HepG2 (cell line): Measurements from ENCODE around the gene KRTAP5-11. TPM values are rescaled to one million over a fixed set of nuclear protein-coding genes. Genes with fewer than 3 reads are reported as not detected.
A peak's percentile ranks its signal among the peaks of the same experiment; 100 is the strongest.
"Not testable (repeated sequence)": the region's sequence is repeated elsewhere in the genome, so short reads cannot be mapped to it uniquely, and the experiment has no call there.

Experiments used
- CREM ChIP-seq, 2 experiments: sonication (generic) in 1 of 2; formaldehyde crosslinking in 1 of 2; IDR thresholded peaks; 2 replicates each; pipeline versions ENCODE4 v1.4.0 to v1.6.1; 2016 to 2020; ENCODE audit warnings: antibody characterized with exemption in 1 of 2, mild to moderate bottlenecking in 1 of 2, missing genetic modification reagents in 1 of 2
- ELF3 ChIP-seq: IDR thresholded peaks from 2 replicates; pipeline ENCODE4 v1.6.1; 2016; ENCODE audit warnings: missing genetic modification reagents, missing compliant biosample characterization
- ERF ChIP-seq: IDR thresholded peaks from 2 replicates; pipeline ENCODE4 v1.6.1; 2018; ENCODE audit warnings: missing biosample characterization, missing genetic modification reagents
- FOXO1 ChIP-seq: sonication (generic); formaldehyde crosslinking; IDR thresholded peaks from 2 replicates; pipeline ENCODE4 v1.4.0; 2020; ENCODE audit warnings: missing genetic modification reagents
- HNF4A ChIP-seq: sonication (generic); formaldehyde crosslinking; IDR thresholded peaks from 2 replicates; pipeline ENCODE4 v1.4.0; 2020; ENCODE audit warnings: missing genetic modification reagents
- KDM6A ChIP-seq: IDR thresholded peaks from 2 replicates; pipeline ENCODE4 v1.6.1; 2016; ENCODE audit warnings: low read depth
- MYC ChIP-seq: sonication (generic); formaldehyde crosslinking; IDR thresholded peaks from 2 replicates; pipeline ENCODE4 v1.9.0; 2021; ENCODE audit warnings: missing genetic modification reagents, borderline replicate concordance
- MYPOP ChIP-seq: sonication (generic); formaldehyde crosslinking; IDR thresholded peaks from 2 replicates; pipeline ENCODE4 v1.8.1; 2023; ENCODE audit warnings: mild to moderate bottlenecking, moderate library complexity, missing genetic modification reagents
- ONECUT2 ChIP-seq: sonication (generic); formaldehyde crosslinking; IDR thresholded peaks from 2 replicates; pipeline ENCODE4 v1.4.0; 2020; ENCODE audit warnings: missing genetic modification reagents
- POLR2AphosphoS5 ChIP-seq: IDR thresholded peaks from 2 replicates; pipeline ENCODE4 v1.6.1; 2012; ENCODE audit warnings: low read depth, low read length
- POLR2G ChIP-seq: fragments of 200-400 bp; formaldehyde crosslinking; IDR thresholded peaks from 2 replicates; pipeline ENCODE4 v1.6.1; 2018; ENCODE audit warnings: mild to moderate bottlenecking, low read depth, low read length, moderate library complexity
- RXRA ChIP-seq: sonication (generic); formaldehyde crosslinking; IDR thresholded peaks from 2 replicates; pipeline ENCODE4 v1.5.1; 2020; ENCODE audit warnings: missing genetic modification reagents
- SIX1 ChIP-seq: sonication (generic); formaldehyde crosslinking; IDR thresholded peaks from 2 replicates; pipeline ENCODE4 v1.4.0; 2020; ENCODE audit warnings: missing genetic modification reagents, borderline replicate concordance
- SOX5 ChIP-seq: IDR thresholded peaks from 2 replicates; pipeline ENCODE4 v1.6.1; 2016; ENCODE audit warnings: borderline replicate concordance
- ZBTB20 ChIP-seq: sonication (generic); formaldehyde crosslinking; IDR thresholded peaks from 2 replicates; pipeline ENCODE4 v1.8.1; 2023; ENCODE audit warnings: missing genetic modification reagents, low read depth, mild to moderate bottlenecking, borderline replicate concordance
- ZFP91 ChIP-seq: sonication (generic); formaldehyde crosslinking; IDR thresholded peaks from 2 replicates; pipeline ENCODE4 v1.9.0; 2022; ENCODE audit warnings: missing genetic modification reagents, mild to moderate bottlenecking, borderline replicate concordance
- ZFY ChIP-seq: sonication (generic); formaldehyde crosslinking; IDR thresholded peaks from 2 replicates; pipeline ENCODE4 v1.4.0; 2020; ENCODE audit warnings: missing genetic modification reagents
- ZMYM3 ChIP-seq: sonication (generic); formaldehyde crosslinking; IDR thresholded peaks from 2 replicates; pipeline ENCODE4 v1.5.1; 2020; ENCODE audit warnings: mild to moderate bottlenecking, missing genetic modification reagents
- ZNF160 ChIP-seq: sonication (generic); formaldehyde crosslinking; IDR thresholded peaks from 2 replicates; pipeline ENCODE4 v1.8.0; 2022; ENCODE audit warnings: mild to moderate bottlenecking, inconsistent platforms, missing genetic modification reagents
- ZNF292 ChIP-seq: sonication (generic); formaldehyde crosslinking; IDR thresholded peaks from 2 replicates; pipeline ENCODE4 v1.8.1; 2022; ENCODE audit warnings: mild to moderate bottlenecking, low read depth, missing genetic modification reagents, borderline replicate concordance
- ZNF350 ChIP-seq: sonication (generic); formaldehyde crosslinking; IDR thresholded peaks from 2 replicates; pipeline ENCODE4 v1.4.0; 2020; ENCODE audit warnings: mild to moderate bottlenecking, low read depth, missing genetic modification reagents, borderline replicate concordance
- ZNF451 ChIP-seq: sonication (generic); formaldehyde crosslinking; IDR thresholded peaks from 2 replicates; pipeline ENCODE4 v1.5.0; 2020; ENCODE audit warnings: mild to moderate bottlenecking, missing genetic modification reagents
- ZNF501 ChIP-seq: sonication (generic); formaldehyde crosslinking; IDR thresholded peaks from 2 replicates; pipeline ENCODE4 v1.5.1; 2020; ENCODE audit warnings: mild to moderate bottlenecking, moderate library complexity, missing genetic modification reagents
- ZNF761 ChIP-seq: sonication (generic); formaldehyde crosslinking; conservative IDR thresholded peaks from 2 replicates; pipeline ENCODE4 v1.4.0; 2020; ENCODE audit warnings: mild to moderate bottlenecking, missing genetic modification reagents
- ZNF800 ChIP-seq: sonication (generic); formaldehyde crosslinking; IDR thresholded peaks from 2 replicates; pipeline ENCODE4 v1.4.0; 2020; ENCODE audit warnings: missing genetic modification reagents
- polyA plus RNA-seq, 8 experiments: library from polyadenylated mRNA; depleted of rRNA in 3 of 8; stranded (reverse) in 7 of 8; unstranded in 1 of 8; fragments of >200 nt; fragmentation: Illumina TruSeq in 4 of 8; extraction: Trizol in 4 of 8; gene quantifications; 2 replicates each; pipeline versions ENCODE4 v1.2.1 to v1.2.3, GENCODE V29; 2011 to 2016; ENCODE audit warnings: low read depth in 4 of 8, missing spikeins in 1 of 8, mixed read lengths in 1 of 8; ENCODE audit not compliant: insufficient read depth in 1 of 8
- total RNA-seq, 5 experiments: library from RNA; depleted of rRNA; stranded (reverse); fragments of >200 nt; fragmentation: Illumina TruSeq; extraction: Trizol; gene quantifications; 2 replicates each; pipeline ENCODE4 v1.2.3, GENCODE V29; 2016; ENCODE audit warnings: low read depth in 1 of 5

Gene KRTAP5-11
- total and polyA plus RNA-seq, 2 of the 13 experiments (the other 11 are each of a cell fraction or from before 2014, with no cell fraction given), result not detected

- TF ChIP-seq POLR2AphosphoS5, result 0 out of 2 replicates have a peak, but pooled peaks have one; percentile 9
- TF ChIP-seq KDM6A (CRISPR knock-in tag), result peak; percentile 26; the same call in 1 of the 2 replicates
- peak; percentile 84; the same call in 1 of the 2 replicates for TF ChIP-seq ZBTB20 (CRISPR knock-in tag)
- TF ChIP-seq ZFP91 (CRISPR knock-in tag), result peak; percentile 34; the same call in 1 of the 2 replicates
- peak; percentile 47 for TF ChIP-seq ZNF800 (CRISPR knock-in tag)
- peak; percentile 62; the same call in 1 of the 2 replicates for TF ChIP-seq MYC (CRISPR knock-in tag)
- TF ChIP-seq ZNF761, result 0 out of 2 replicates have a peak, but pooled peaks have one; percentile 28
- peak; percentile 66 for TF ChIP-seq ONECUT2 (CRISPR knock-in tag)
- peak; percentile 49 for TF ChIP-seq HNF4A
- TF ChIP-seq POLR2G, result peak; percentile 56
- 0 out of 2 replicates have a peak, but pooled peaks have one; percentile 36 for TF ChIP-seq MYPOP (CRISPR knock-in tag)
- TF ChIP-seq ERF (CRISPR knock-in tag), result peak; percentile 27; the same call in 1 of the 2 replicates
- peak; percentile 80; the same call in 1 of the 2 replicates for TF ChIP-seq FOXO1 (CRISPR knock-in tag)
- TF ChIP-seq ZNF350 (CRISPR knock-in tag), result 0 out of 2 replicates have a peak, but pooled peaks have one; percentile 32
- peak; percentile 62; the same call in 1 of the 2 replicates for TF ChIP-seq RXRA (CRISPR knock-in tag)
- peak; percentile 27; the same call in 1 of the 2 replicates for TF ChIP-seq SIX1 (CRISPR knock-in tag)
- peak; percentile 50; the same call in 1 of the 2 replicates for TF ChIP-seq ZNF292 (CRISPR knock-in tag)
- peak; percentile 57; the same call in 1 of the 2 replicates for TF ChIP-seq ZMYM3
- TF ChIP-seq ZNF160, result 0 out of 2 replicates have a peak, but pooled peaks have one; percentile 35
- peak; percentile 65 for TF ChIP-seq ZNF501 (CRISPR knock-in tag)
- peak; percentile 62 for TF ChIP-seq ZFY
- peak; percentile 77; the same call in 1 of the 2 replicates for TF ChIP-seq SOX5 (CRISPR knock-in tag)
- peak; percentile 27 for TF ChIP-seq CREM (IDR thresholded peaks at IDR 0.05)
- not testable (repeated sequence) for TF ChIP-seq CREM (CRISPR knock-in tag; IDR thresholded peaks at IDR 0.05)
- TF ChIP-seq ELF3, result peak; percentile 55
- 0 out of 2 replicates have a peak, but pooled peaks have one; percentile 36 for TF ChIP-seq ZNF451 (CRISPR knock-in tag)
Measured at GRCh38 chr11:71534711-71535608, 47.7 kb downstream of the KRTAP5-11 start (continued).
